Effector CD8-positive, alpha-beta T cell (primary cell): ENCODE data around the gene LILRB3.
"Not testable (repeated sequence)": the region's sequence is repeated elsewhere in the genome, so short reads cannot be mapped to it uniquely, and the experiment has no call there.

Experiments
- DNase-seq: peaks from one replicate; lab custom pipeline; 2025; lab: John Stamatoyannopoulos, UW

The LILRB3 gene

DNA sequence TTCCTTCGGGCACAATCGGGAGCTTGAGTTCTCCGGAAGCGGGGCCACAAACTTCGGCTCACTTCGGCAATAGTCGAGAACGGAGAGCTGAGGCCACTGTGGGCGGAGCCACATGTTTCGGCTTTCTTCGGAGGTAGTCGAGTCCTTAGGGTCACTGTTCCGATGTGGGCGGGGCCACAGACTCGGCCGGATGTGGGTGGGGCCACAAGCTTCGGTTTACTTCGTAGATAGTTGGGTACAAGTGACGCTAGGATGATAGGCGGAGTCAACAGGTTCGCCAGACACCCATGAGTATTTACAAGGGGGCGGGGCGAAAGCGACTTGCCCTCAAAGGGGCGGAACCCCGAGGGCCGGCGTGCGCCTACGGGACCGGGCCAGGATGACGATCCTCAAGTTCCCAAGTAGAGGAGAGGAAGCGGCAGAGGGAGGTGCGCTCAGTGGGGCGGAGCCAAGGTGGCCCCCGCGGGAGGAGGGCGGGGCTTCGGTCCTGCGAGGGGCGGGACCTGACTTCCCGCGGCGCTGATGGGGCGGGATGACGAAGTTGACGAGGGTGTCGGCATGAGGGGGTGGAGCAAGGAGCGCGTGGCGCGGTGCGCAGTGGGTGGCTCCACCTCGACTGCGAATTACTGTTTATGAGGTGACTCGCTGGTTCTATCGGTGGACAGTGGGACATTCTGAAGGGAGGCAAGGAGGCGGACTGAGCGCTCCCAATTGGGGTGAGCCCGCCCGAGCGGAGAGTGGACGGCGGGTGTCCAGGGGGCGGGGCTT lies 32.9 kb downstream of the LILRB3 start:
- DNase-seq = peak; percentile 100

DNA sequence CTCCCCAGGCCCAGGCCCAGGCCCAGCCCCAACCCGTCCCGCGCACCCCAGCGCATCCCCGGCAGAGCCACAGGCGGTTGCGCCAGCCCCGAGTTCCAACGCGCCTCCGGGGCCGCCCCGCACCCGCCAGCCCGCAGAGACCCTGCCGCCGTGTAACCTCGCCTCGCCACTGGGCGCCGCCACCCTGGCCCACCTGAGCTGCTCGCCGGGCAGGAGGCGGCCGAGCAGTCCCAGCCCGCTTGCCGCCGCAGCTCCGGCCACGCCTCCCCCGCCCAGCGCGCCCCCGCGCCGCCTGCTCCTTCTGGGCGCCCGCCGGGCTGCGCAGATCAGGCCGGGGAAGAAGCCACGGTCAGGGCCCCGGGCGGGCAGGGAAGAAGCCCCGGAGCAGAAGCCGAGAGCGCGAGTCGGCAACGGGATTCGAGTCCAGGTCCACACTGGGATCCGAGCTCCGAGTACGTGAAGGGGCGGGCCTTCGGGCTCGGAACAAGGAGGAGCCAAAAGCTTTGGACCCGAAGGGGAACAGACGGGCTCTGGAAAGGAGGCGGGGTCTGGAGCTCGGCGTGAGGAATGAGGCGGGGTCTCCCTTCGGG lies 33.6 kb downstream of the LILRB3 start, which contains the start of gene MBOAT7:
MBOAT7 (minus strand) TSS at position 436 of the 590 bp plus-strand sequence. CDS start 1,072 bp downstream, outside the sequence.
- peak; percentile 67 for DNase-seq

DNA sequence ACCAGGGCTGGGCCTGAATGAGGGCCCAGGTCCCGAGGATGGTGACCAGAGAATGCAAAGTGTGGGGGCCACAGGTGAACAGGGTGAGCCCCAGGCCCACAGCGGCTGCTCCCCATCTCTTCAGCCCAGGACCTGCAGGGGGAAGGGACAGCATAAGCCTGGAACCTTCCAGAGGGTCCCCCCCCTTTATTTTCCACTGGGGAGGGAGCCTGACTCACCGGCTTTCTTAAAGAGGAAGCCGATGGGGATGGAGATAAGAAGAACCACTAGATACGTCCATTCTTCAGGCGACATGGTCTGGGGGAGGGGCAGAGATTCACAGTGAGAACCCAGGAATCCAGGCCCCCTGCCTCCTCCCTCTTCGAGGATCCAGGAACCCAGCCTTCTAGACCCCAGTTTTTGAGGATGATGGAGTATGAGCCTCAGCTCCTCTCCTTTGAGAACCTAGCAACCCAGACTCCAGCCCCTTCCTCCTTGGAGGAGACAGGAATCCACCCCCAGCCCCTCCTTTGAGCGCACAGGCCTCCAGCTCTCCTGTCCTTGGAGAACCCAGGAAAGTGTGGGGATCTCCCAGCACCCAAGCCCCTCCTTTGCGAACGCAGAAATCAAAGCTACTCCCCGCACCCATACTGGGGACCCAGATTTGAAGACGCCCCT lies 34.5 kb downstream of the LILRB3 start:
- peak; percentile 25 for DNase-seq

DNA sequence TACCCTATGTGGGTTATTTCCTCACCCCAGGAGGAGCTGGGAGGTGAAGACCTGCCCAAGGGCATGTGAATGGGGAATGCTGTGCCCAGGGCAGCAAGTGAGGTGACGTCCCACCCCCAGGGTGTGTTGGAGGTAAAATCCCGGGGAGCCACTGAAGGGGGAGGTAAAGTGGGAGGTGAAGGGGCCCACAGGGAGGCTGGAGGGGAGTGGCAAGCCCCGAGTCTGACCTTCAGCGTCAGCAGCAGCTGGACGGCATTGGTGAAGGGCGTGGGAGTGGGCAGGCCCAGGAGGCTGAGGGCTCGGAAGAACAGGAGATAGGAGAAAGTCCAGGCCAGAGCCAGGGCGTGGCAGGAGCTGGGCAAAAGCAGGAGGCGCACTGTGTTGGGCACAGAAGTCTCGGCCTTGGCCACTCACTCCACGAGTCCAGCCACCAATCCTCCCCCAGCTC lies 35.8 kb downstream of the LILRB3 start:
- no peak for DNase-seq

DNA sequence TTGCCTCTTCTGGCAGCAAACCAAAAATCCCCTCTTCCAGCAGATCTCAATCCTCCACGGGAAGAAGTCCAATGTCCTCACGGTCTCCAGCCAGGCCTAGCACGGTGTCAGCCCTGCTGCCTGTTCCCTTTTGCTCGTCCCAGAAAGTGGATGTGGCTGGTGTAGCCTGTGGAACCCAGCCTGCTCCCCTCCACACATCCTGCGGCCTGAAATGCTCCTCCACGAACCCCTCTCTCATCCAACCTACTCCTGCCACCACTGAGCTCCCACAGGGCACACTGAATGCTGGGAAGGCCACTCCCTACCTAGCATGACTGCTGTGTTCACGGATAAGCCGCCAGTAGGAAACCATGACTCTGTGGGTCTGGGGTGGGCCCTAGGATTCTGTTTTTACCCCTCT lies 36.5 kb downstream of the LILRB3 start:
- DNase-seq = no peak

DNA sequence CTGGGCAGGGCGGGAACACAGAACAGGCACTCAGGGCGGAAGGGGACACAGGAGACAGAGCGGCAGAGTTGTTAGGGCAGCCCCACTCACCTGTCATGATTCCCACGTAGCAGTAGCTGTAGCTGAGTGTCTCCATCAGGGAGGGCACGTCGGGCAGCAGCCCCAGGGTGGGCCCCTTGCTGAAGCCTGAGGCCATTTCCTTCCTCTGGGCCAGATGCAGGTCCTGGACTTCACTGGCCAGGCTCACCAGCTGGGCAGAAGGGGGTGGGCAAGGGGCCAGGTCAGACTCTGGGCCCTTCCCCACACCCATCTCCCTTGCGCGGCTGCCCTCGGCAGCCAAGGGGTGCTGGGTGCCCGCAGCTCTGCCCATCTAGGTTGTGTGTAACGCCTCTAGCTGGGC lies 39.4 kb downstream of the LILRB3 start:
- DNase-seq = no peak

DNA sequence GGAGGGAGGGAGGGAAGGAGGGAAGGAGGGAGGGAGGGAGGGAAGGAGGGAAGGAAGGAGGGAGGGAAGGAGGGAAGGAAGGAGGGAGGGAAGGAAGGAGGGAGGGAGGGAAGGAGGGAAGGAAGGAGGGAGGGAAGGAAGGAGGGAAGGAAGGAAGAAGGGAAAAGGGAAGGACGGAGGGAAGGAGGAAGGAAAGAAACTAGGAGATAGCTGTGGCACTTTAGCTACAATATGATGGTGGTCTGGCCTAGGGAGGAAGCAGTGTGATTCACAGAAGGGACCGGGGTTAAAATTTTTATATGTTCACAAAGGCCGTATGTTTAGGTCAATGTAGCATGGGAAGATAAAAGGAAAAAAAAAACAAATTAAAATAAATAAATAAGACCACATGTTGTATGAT lies 40.9 kb downstream of the LILRB3 start:
- DNase-seq = not testable (repeated sequence)

DNA sequence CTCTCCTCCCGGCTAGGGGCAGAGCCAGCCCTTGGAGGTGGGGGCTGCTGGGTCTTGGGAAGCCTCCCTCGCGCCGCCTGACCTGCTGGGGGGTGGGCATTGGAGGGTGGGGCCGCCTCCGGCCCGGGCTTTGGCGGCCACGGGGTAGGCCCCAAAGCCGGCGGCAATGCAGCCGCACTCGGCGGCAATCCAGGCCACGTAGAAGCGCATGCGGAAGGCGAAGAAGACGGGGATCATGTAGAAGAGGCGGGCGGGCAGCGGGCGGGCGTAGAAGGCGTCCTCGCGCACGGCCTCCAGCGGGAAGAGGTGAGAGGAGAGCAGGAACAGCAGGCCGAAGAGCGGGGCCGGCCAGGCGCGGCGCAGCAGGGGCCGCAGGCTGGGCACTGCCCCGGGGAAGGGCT lies 42.1 kb downstream of the LILRB3 start:
- no peak for DNase-seq

DNA sequence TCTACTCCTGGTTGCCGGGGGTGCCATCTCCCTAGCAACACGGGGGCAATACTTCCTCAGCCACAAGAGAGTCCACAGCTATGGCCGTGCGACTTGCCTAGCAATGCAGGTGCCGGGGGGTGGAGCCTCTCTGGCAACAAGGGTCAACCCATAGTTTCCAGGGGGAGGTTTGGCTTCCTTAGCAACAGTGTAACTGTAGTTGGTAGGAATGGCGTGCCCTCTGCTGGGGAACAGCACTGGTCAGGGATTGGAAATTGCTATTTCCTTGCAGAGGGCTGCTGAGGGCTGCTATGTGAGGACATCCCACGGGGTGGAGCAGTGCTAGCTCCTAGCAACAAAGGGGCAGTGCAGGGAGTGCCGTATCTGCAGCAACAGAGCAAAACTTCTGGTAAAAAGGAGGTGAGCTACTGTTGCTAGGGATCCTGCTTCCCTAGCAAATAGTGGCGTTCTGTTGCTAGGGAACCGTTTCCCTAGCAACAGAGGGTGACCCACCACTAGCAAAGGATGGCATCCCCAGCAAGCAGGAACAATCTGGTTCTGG lies 42.8 kb downstream of the LILRB3 start:
- no peak for DNase-seq

DNA sequence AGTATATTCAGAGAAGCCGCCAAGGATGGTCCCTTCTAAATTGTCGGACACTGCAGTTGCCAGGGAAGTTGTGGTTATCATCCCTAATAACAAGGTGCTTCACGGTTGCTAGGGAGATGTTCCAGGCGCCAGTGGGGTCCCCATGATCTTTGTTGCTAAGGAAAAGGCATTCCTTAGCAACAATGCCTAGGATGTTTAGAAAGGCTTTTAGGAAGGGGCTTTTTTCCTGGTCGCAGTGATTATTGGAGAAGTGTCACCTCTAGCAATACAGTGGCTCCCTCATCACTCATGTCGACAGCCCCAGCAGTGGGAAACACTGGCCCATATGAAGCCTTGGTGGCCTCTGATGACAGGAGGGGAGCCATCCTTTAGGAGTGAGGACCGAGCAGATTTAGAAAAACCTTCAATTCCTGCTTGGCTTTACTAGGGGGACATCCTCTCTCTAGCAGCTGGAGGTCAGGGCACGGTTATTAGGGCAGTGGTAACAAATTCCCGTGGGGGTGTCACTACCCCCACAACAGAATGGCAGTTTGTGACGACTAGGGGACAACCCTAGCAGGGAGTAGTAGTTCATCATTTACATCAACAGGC lies 43.5 kb downstream of the LILRB3 start:
- no peak for DNase-seq

DNA sequence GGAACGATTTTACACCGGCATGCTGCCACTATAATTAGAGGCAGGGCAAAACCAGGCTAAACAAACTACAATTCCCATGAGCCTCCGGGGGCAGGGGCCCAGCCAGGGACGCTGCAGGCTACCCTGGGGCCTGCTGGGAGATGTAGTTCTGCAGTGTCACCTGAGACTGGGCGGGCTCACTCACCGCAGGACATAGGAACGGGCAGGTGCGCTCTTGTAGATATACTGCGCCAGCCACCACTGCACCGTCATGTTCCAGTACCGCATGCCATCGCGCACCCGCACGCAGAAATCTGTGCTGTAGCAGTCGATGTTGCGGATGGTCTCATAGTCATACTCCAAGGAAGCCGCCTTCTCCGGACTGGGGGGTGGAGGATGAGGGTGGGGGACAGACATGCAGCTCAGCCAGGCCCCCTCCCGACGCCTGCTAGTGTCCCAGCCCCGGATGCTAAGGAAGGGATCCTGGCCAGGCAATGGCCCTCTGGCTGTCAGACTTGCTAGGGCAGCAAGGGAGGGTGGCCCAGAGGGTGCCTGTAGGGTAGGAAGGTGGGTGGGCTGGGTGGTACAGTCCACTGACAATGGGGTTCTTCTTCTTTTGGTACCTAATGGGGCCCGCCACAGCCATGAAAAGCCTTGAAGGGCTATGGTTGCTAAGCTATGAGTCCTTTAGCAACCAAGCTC lies 44.1 kb downstream of the LILRB3 start:
- DNase-seq = no peak

DNA sequence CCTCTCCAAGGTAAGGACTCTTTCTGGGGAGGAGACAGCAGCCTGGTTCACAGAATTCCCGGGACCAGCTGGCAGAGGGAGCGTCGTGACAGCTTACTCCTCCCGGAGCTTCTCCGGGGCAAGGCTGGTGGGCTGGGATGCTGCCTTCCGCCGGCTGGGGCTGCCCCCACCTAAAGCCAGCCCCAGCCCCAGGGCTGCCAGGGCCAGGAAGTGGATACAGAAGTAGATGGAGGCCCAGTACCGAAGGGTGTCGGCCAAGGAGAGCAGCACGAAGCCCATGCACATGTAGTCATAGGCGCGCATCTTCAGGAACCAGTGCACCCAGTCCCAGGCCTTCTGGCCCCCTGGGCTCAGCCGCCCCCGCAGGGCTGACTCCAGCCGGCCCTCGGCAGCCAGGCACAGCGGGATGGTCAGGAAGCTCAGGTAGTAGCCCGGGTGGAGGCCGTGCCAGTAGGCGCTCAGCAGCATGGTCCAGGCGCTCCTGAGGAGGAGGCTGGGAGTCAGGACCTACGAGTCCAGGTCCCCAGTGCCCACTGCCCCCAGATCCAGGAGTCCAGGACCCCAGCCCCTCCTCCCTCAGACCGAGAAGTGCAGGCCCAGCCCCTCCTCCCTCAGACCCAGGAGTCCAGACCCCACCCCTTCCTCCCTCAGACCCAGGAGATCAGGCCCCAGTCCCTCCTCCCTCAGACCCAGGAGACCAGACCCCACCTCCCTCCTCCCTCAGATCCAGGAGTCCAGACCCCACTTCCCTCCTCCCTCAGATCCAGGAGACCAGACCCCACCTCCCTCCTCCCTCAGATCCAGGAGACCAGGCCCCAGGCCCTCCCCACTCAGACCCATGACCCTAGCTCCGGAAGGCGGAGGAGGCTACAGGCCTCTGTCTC lies 48.6 kb downstream of the LILRB3 start:
- DNase-seq = no peak

DNA sequence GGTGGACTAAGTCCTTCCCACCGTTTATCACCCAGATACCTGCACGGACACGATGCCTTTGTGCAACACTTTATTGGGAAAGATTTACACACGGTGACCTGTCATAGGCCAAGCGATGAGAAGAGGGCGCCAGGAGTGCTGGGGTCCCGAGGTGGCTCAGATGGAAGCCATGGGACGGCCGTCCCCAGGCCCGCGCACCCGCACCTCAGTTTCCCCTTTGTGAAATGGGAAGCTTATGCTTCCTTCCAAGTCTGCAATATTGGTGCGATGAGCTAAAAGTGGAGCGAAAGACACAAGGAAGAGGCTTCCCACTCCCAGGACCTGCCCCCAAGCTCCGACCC lies 49.5 kb downstream of the LILRB3 start:
- DNase-seq = no peak

DNA sequence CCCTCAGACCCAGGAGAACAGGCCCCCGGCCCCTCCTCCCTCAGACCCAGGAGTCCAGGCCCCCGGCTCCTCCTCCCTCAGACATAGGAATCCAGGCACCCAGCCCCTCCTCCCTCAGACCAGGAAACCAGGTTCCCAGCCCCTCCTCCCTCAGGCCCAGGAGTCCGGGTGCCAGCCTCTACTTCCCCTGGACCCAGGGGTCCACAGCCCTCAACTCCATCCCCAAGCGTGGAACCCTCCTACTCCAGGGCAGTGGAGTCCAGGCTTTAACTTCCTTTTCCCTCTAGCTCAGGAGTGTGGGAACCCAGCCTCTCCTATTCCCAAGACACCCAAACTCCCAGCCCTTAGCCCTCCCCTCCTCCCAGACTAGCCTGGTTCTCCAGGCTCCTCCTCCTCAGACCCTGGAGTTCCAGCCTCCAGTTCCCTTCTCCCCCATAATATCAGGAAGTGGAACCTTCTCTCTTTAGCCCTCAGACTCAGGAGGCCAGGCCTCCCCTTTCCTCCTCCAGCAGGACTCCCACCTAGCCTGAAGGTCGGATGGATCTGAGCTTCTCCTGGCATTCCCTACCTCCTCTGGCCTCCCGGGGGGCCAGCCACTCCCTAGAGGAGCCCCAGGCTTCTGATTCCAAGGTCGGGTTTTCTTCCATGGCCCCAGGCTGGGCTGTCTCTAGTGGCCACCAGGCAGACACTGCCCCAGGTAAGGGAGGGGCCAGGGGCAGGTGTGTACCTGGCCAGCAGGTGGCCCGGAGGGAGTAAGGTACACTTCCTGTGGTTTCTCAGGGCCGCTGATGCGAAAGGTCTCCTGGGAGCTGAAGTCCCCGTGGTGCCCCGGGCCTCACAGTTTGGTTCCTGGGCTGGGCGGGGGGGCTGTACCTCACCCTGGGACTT lies 50.1 kb downstream of the LILRB3 start, which contains the start of gene TMC4:
TMC4 (minus strand) TSS at position 690 of the 888 bp plus-strand sequence; CDS start at position 647, 43 bp downstream.
- no peak for DNase-seq

DNA sequence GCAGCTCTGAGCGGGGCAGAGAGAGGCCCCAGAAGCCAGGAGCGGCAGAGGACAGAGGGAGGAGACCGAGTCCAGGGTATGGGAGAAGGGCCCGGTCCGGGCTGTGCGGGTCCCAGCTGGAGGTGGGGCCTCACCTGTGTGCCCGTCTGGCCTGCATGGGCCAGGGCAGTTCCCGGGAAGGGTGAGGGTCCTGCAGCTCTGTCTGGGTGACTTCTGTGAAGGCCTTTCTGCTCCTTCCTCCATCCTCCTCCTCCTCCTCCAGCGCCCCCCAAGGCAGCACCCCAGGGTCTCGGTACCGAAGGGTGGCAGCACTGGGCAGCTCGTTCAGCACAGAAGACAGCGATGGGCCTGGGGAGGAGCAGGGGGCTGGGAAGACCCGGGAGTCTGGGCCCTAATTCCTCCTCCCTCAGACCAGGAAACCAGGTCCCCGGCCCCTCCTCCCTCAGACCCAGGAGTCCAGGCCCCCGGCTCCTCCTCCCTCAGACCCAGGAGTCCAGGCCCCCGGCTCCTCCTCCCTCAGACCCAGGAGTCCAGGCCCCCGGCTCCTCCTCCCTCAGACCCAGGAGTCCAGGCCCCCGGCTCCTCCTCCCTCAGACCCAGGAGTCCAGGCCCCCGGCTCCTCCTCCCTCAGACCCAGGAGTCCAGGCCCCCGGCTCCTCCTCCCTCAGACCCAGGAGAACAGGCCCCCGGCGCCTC lies 50.9 kb downstream of the LILRB3 start:
- DNase-seq = not testable (repeated sequence)

DNA sequence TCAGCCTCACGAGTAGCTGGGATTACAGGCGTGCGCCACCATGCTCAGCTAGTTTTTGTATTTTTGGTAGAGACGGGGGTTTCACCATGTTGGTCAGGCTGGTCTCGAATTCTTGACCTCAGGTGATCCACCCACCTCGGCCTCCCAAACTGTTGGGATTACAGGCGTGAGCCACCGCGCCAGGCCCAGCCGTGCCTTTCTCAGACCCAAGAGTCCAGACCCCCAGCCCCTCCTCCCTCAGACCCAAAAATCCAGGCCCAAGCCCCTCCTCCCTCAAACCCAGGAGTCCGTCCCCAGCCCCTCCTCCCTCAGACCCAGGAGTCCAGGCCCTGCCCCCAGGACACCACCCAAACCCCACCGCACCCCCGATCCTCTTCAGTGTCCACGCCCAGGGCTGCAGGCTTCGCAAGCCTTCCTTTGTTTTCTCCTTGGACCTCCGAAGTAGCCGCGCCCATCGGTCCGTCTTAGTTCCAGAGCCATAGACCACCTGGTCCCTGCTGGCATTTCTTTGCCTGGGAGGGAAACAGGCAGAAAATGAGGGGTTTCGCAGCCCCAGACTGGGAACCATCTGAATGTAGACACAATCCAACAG lies 53.6 kb downstream of the LILRB3 start:
- DNase-seq = no peak

DNA sequence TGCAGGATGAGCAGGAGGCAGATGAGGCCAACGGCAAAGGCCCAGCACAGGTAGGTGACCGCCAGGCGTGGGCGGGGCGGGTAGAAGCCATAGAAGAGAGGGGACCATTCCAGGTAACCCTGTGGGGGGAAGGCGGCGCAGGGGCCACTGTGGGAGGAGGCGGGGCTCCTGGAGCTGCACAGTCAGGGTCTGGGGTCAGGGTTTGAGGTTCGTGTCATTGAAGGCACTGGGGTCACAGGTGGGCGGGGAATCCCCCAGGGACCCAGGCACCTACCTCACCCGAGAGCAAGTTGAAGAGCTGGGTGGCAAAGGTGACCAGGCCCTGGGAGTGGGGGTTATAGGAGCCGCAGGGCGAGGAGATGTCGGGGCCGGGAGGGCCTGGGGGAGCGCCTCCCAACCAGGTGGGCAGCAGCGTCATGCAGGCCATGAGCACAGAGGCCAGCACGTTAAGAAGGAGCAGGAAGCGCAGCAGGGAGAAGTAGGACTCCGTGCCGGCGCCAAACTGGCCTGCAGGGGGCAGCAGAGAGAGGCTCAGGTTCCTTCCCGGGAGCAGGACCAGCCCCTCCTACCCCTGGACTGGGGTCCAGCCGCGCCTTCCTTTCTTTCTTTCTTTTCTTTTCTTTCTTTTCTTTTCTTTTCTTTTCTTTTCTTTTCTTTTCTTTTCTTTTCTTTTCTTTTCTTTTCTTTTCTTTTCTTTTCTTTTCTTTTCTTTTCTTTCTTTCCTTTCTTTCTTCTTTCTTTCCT lies 54.5 kb downstream of the LILRB3 start:
- peak; percentile 86 for DNase-seq
